ENCODE data around the gene TP53BP2. TPM values are rescaled to one million over a fixed set of nuclear protein-coding genes. Genes with fewer than 3 reads are reported as not detected.
"Not testable (repeated sequence)": the region's sequence is repeated elsewhere in the genome, so short reads cannot be mapped to it uniquely, and the experiment has no call there.

Gene TP53BP2
- total RNA-seq, 2 experiments from 2014 or later = 31.4 to 35.2 TPM

GRCh38 chr1:223825767-223826748 is 19.7 kb downstream of the TP53BP2 start:
- ChIA-PET POLR2A (interaction anchor here (4.3 kb wide), 1 partner anchor 20 kb away, joined by 26 read pairs; the partner anchor contains the start of gene TP53BP2), CTCF (no interaction called here)
- peaks cover 42% of the 10 kb centered on the region for H3K4me1 Mint-ChIP-seq (ENCODE audit: low read depth)
- peak overlapping the region; percentile 9 for H3K27ac Mint-ChIP-seq
- DNase-seq (no peak), ATAC-seq (peak; percentile 63)
- H3K36me3 Mint-ChIP-seq (ENCODE audit: low read depth) = peaks cover 4% of the 10 kb centered on the region
- H3K4me3 Mint-ChIP-seq = no peak overlapping the region
- H3K9me3 Mint-ChIP-seq (ENCODE audit: insufficient read depth) = no peaks in the 10 kb centered on the region
- H3K27me3 Mint-ChIP-seq (ENCODE audit: low read depth) = no peaks in the 10 kb centered on the region

GRCh38 chr1:223824712-223825111 is 21.0 kb downstream of the TP53BP2 start:
- no peak overlapping the region for H3K27ac Mint-ChIP-seq
- CTCF ChIA-PET = interaction anchor here (0.7 to 1.3 kb wide), 5 partner anchors 11 to 129 kb away, joined by 3 to 5 read pairs (median 3); partner anchors contain the start of gene TP53BP2
- DNase-seq = no peak
- no peaks in the 10 kb centered on the region for H3K27me3 Mint-ChIP-seq (ENCODE audit: low read depth)
- H3K9me3 Mint-ChIP-seq (ENCODE audit: insufficient read depth) = no peaks in the 10 kb centered on the region
- H3K36me3 Mint-ChIP-seq (ENCODE audit: low read depth) = peaks cover 8% of the 10 kb centered on the region
- H3K4me3 Mint-ChIP-seq = no peak overlapping the region
- POLR2A ChIA-PET = interaction anchor here (4.3 kb wide), 1 partner anchor 21 kb away, joined by 26 read pairs; the partner anchor contains the start of gene TP53BP2
- ATAC-seq = no peak
- H3K4me1 Mint-ChIP-seq (ENCODE audit: low read depth) = peaks cover 40% of the 10 kb centered on the region

GRCh38 chr1:223824287-223824686 is 21.5 kb downstream of the TP53BP2 start:
- H3K4me3 Mint-ChIP-seq = no peak overlapping the region
- H3K27ac Mint-ChIP-seq = no peak overlapping the region
- POLR2A ChIA-PET = interaction anchor here (4.3 kb wide), 1 partner anchor 21 kb away, joined by 26 read pairs; the partner anchor contains the start of gene TP53BP2
- peaks cover 11% of the 10 kb centered on the region for H3K36me3 Mint-ChIP-seq (ENCODE audit: low read depth)
- no peaks in the 10 kb centered on the region for H3K27me3 Mint-ChIP-seq (ENCODE audit: low read depth)
- peaks cover 37% of the 10 kb centered on the region for H3K4me1 Mint-ChIP-seq (ENCODE audit: low read depth)
- CTCF ChIA-PET = interaction anchor here (0.7 to 1.3 kb wide), 5 partner anchors 11 to 128 kb away, joined by 3 to 5 read pairs (median 3); partner anchors contain the start of gene TP53BP2
- DNase-seq (no peak), ATAC-seq (no peak)
- H3K9me3 Mint-ChIP-seq (ENCODE audit: insufficient read depth) = no peaks in the 10 kb centered on the region

GRCh38 chr1:223820971-223821370 is 24.8 kb downstream of the TP53BP2 start:
- peaks cover 22% of the 10 kb centered on the region for H3K4me1 Mint-ChIP-seq (ENCODE audit: low read depth)
- DNase-seq = no peak
- no peaks in the 10 kb centered on the region for H3K27me3 Mint-ChIP-seq (ENCODE audit: low read depth)
- ChIA-PET CTCF (no interaction called here), POLR2A (no interaction called here)
- no peak overlapping the region for H3K4me3 Mint-ChIP-seq
- peaks cover 11% of the 10 kb centered on the region for H3K36me3 Mint-ChIP-seq (ENCODE audit: low read depth)
- H3K9me3 Mint-ChIP-seq (ENCODE audit: insufficient read depth) = no peaks in the 10 kb centered on the region
- ATAC-seq = no peak
- no peak overlapping the region for H3K27ac Mint-ChIP-seq

GRCh38 chr1:223820515-223820858 is 25.3 kb downstream of the TP53BP2 start:
- peaks cover 17% of the 10 kb centered on the region for H3K4me1 Mint-ChIP-seq (ENCODE audit: low read depth)
- no peaks in the 10 kb centered on the region for H3K9me3 Mint-ChIP-seq (ENCODE audit: insufficient read depth)
- POLR2A ChIA-PET = no interaction called here
- no peak overlapping the region for H3K27ac Mint-ChIP-seq
- no peaks in the 10 kb centered on the region for H3K27me3 Mint-ChIP-seq (ENCODE audit: low read depth)
- no peak overlapping the region for H3K4me3 Mint-ChIP-seq
- CTCF ChIA-PET = interaction anchor here (0.9 to 1.4 kb wide), 2 partner anchors 9 to 17 kb away, joined by 3 read pairs; no protein-coding TSS in a partner anchor
- H3K36me3 Mint-ChIP-seq (ENCODE audit: low read depth) = peaks cover 11% of the 10 kb centered on the region
- no peak for ATAC-seq
- no peak for DNase-seq

- POLR2A ChIA-PET = no interaction called here
- H3K4me3 Mint-ChIP-seq = no peak overlapping the region
These were observed 25.8 kb downstream of the TP53BP2 start for GRCh38 chr1:223819730-223820514.

GRCh38 chr1:223817265-223817664 is 28.5 kb downstream of the TP53BP2 start:
- ATAC-seq; H3K27me3 Mint-ChIP-seq (ENCODE audit: low read depth); POLR2A ChIA-PET; H3K9me3 Mint-ChIP-seq (ENCODE audit: insufficient read depth); H3K4me3 Mint-ChIP-seq; DNase-seq; H3K27ac Mint-ChIP-seq: not testable (repeated sequence)
- CTCF ChIA-PET = interaction anchor here (0.7 to 1.3 kb wide), 2 partner anchors 12 to 37 kb away, joined by 3 read pairs; no protein-coding TSS in a partner anchor
- Mint-ChIP-seq H3K36me3 (ENCODE audit: low read depth) (peaks cover 24% of the 10 kb centered on the region), H3K4me1 (ENCODE audit: low read depth) (peaks cover 19% of the 10 kb centered on the region)

More at GRCh38 chr1:223819730-223820514, 25.8 kb downstream of the TP53BP2 start:
- ATAC-seq (no peak), DNase-seq (no peak)
- CTCF ChIA-PET = interaction anchor here (0.9 to 1.4 kb wide), 2 partner anchors 9 to 17 kb away, joined by 3 read pairs; no protein-coding TSS in a partner anchor
- Mint-ChIP-seq H3K36me3 (ENCODE audit: low read depth) (peaks cover 11% of the 10 kb centered on the region), H3K27ac (no peak overlapping the region), H3K9me3 (ENCODE audit: insufficient read depth) (no peaks in the 10 kb centered on the region), H3K4me1 (ENCODE audit: low read depth) (peaks cover 14% of the 10 kb centered on the region), H3K27me3 (ENCODE audit: low read depth) (no peaks in the 10 kb centered on the region)

GRCh38 chr1:223815865-223816264 is 29.9 kb downstream of the TP53BP2 start:
- no peak overlapping the region for H3K4me3 Mint-ChIP-seq
- H3K36me3 Mint-ChIP-seq (ENCODE audit: low read depth) = peaks cover 27% of the 10 kb centered on the region
- H3K9me3 Mint-ChIP-seq (ENCODE audit: insufficient read depth) = no peaks in the 10 kb centered on the region
- peaks cover 19% of the 10 kb centered on the region for H3K4me1 Mint-ChIP-seq (ENCODE audit: low read depth)
- no peak overlapping the region for H3K27ac Mint-ChIP-seq
- ATAC-seq (no peak), DNase-seq (no peak)
- no peaks in the 10 kb centered on the region for H3K27me3 Mint-ChIP-seq (ENCODE audit: low read depth)
- ChIA-PET CTCF (no interaction called here), POLR2A (no interaction called here)

GRCh38 chr1:223815020-223815853 is 30.5 kb downstream of the TP53BP2 start:
- ATAC-seq = no peak
- DNase-seq = no peak
- H3K9me3 Mint-ChIP-seq (ENCODE audit: insufficient read depth) = no peaks in the 10 kb centered on the region
- H3K4me1 Mint-ChIP-seq (ENCODE audit: low read depth) = peaks cover 19% of the 10 kb centered on the region
- peaks cover 27% of the 10 kb centered on the region for H3K36me3 Mint-ChIP-seq (ENCODE audit: low read depth)
- CTCF ChIA-PET = no interaction called here
- no peak overlapping the region for H3K4me3 Mint-ChIP-seq
- no peak overlapping the region for H3K27ac Mint-ChIP-seq
- POLR2A ChIA-PET = no interaction called here
- H3K27me3 Mint-ChIP-seq (ENCODE audit: low read depth) = no peaks in the 10 kb centered on the region

- CTCF ChIA-PET = interaction anchor here (1.4 to 2.8 kb wide), 2 partner anchors 10 to 32 kb away, joined by 4 to 12 read pairs; partner anchors contain the start of gene TP53BP2
- H3K36me3 Mint-ChIP-seq (ENCODE audit: low read depth) = peaks cover 20% of the 10 kb centered on the region
- no peak overlapping the region for H3K4me3 Mint-ChIP-seq
- H3K9me3 Mint-ChIP-seq (ENCODE audit: insufficient read depth) = no peaks in the 10 kb centered on the region
- H3K27me3 Mint-ChIP-seq (ENCODE audit: low read depth) = no peaks in the 10 kb centered on the region
- no peak for ATAC-seq
- peaks cover 20% of the 10 kb centered on the region for H3K4me1 Mint-ChIP-seq (ENCODE audit: low read depth)
- POLR2A ChIA-PET = no interaction called here
- no peak overlapping the region for H3K27ac Mint-ChIP-seq
- no peak for DNase-seq
These were observed 32.1 kb downstream of the TP53BP2 start for GRCh38 chr1:223813645-223814044.

- H3K27me3 Mint-ChIP-seq (ENCODE audit: low read depth) = no peaks in the 10 kb centered on the region
- ATAC-seq (peak; percentile 55), DNase-seq (no peak)
- CTCF ChIA-PET = interaction anchor here (1.1 to 2.8 kb wide), 9 partner anchors 8 to 295 kb away, joined by 3 to 12 read pairs (median 4); partner anchors contain the start of gene TP53BP2
- H3K36me3 Mint-ChIP-seq (ENCODE audit: low read depth) = peaks cover 29% of the 10 kb centered on the region
- POLR2A ChIA-PET = interaction anchor here (3.0 kb wide), 1 partner anchor 33 kb away, joined by 13 read pairs; the partner anchor contains the start of gene TP53BP2
- no peaks in the 10 kb centered on the region for H3K9me3 Mint-ChIP-seq (ENCODE audit: insufficient read depth)
- no peak overlapping the region for H3K4me3 Mint-ChIP-seq
- no peak overlapping the region for H3K27ac Mint-ChIP-seq
- peaks cover 20% of the 10 kb centered on the region for H3K4me1 Mint-ChIP-seq (ENCODE audit: low read depth)
These were observed 34.1 kb downstream of the TP53BP2 start for GRCh38 chr1:223811634-223812101.
